GM23338 (cell line): ENCODE data around the gene RXRG.

Experiments used
- EZH2 ChIP-seq: fragments of 200-600 bp; sonication (generic); IDR thresholded peaks from one replicate; pipeline ENCODE4 v1.8.0; 2017; ENCODE audit warnings: antibody characterized with exemption, mild to moderate bottlenecking, low read depth; ENCODE audit not compliant: unreplicated experiment
- EZH2phosphoT487 ChIP-seq: fragments of 200-600 bp; sonication (generic); IDR thresholded peaks from one replicate; pipeline ENCODE4 v1.8.1; 2018; ENCODE audit warnings: antibody characterized with exemption; ENCODE audit not compliant: unreplicated experiment
- POLR2AphosphoS5 ChIP-seq: IDR thresholded peaks from 2 replicates; pipeline ENCODE4 v1.6.1; 2016; ENCODE audit warnings: antibody characterized with exemption, low read depth
- REST ChIP-seq: IDR thresholded peaks from one replicate; pipeline ENCODE4 v1.6.1; 2018; ENCODE audit warnings: antibody characterized with exemption; ENCODE audit not compliant: unreplicated experiment
- STAT1 ChIP-seq: IDR thresholded peaks from one replicate; pipeline ENCODE4 v1.6.1; 2016; ENCODE audit warnings: antibody characterized with exemption; ENCODE audit not compliant: unreplicated experiment
- TF ChIP-seq, protein P1 (sequence below), 2 experiments: fragments of 200-600 bp in 1 of 2; sonication (generic) in 1 of 2; conservative IDR thresholded peaks; 2 replicates each; pipeline versions ENCODE4 v1.5.1 to v1.6.1; 2016 to 2017; ENCODE audit warnings: antibody characterized with exemption in 2 of 2, low read depth in 2 of 2, mild to moderate bottlenecking in 2 of 2, moderate library complexity in 1 of 2

DNA sequence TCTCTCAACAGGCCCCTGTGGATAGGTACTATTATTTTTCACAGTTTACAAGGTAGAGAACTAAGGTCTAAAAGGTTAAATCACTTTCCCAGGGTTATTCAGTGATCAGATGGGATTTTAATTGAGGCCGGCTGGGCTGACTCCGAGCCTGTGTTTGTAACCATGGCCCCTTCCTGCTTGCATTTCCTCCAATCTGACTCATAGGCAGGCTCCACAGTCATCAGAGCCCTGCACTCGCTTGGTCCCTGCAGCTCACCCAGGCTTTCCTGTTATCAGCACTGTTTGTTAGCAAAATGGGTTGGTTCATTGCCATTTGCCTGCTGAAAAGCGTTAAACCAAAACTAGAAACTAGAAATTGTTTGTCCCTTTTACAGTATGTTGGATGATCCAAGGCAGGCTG, 47.0 kb downstream of the RXRG start:
- no peak for TF ChIP-seq REST
- TF ChIP-seq, protein P1, sequence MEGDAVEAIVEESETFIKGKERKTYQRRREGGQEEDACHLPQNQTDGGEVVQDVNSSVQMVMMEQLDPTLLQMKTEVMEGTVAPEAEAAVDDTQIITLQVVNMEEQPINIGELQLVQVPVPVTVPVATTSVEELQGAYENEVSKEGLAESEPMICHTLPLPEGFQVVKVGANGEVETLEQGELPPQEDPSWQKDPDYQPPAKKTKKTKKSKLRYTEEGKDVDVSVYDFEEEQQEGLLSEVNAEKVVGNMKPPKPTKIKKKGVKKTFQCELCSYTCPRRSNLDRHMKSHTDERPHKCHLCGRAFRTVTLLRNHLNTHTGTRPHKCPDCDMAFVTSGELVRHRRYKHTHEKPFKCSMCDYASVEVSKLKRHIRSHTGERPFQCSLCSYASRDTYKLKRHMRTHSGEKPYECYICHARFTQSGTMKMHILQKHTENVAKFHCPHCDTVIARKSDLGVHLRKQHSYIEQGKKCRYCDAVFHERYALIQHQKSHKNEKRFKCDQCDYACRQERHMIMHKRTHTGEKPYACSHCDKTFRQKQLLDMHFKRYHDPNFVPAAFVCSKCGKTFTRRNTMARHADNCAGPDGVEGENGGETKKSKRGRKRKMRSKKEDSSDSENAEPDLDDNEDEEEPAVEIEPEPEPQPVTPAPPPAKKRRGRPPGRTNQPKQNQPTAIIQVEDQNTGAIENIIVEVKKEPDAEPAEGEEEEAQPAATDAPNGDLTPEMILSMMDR (conservative IDR thresholded peaks at IDR 0.05; ENCODE audit: low read depth in 2 of 2), result no peak
- no peak for TF ChIP-seq EZH2phosphoT487
- no peak for TF ChIP-seq EZH2
- no peak for TF ChIP-seq POLR2AphosphoS5
- TF ChIP-seq STAT1, result no peak
